HCT116 (cell line): Measurements from ENCODE around the gene IL25. TPM values are rescaled to one million over a fixed set of nuclear protein-coding genes. Genes with fewer than 3 reads are reported as not detected.
A peak's percentile ranks its signal among the peaks of the same experiment; 100 is the strongest.

Source experiments
- ATAC-seq: fragments of 200-7000 bp; cut with Tn5 transposase; 2 replicates; pipeline ENCODE4 v1.9.1; 2020; ENCODE audit warnings: mild to moderate bottlenecking, moderate library complexity
- BruUV-seq: library from RNA; stranded (reverse); fragments of 400-500 nt; replicated peaks from 2 replicates; lab custom pipeline; 2021; lab: Mats Ljungman, UMichigan
- CTCF ChIA-PET: fragments of 300-600 bp; sonication (Branson Sonifier 250); formaldehyde crosslinking; loops from one replicate; lab custom pipeline; 2021; ENCODE audit warnings: antibody characterized with exemption; lab: Charles Lee
- POLR2A ChIA-PET: fragments of 300-600, 350-600 bp; sonication (Branson Sonifier 250); formaldehyde crosslinking; loops from one replicate; lab custom pipeline; 2021; ENCODE audit warnings: antibody characterized with exemption; lab: Charles Lee
- RAD21 ChIA-PET, 2 experiments: fragments of 300-600 bp; sonication (Branson Sonifier 250); formaldehyde crosslinking; loops; one replicate each; lab custom pipeline; 2023; ENCODE audit warnings: low total read pairs in 2 of 2; ENCODE audit not compliant: uncharacterized antibody in 2 of 2, unreplicated experiment in 2 of 2, low non-redundant PET in 1 of 2; lab: Charles Lee
- DNase-seq: peaks from one replicate; pipeline ENCODE4 v3.0.0-alpha.2; 2010; ENCODE audit warnings: low read depth, low spot score
- H2AFZ ChIP-seq: fragments of 200-600 bp; shearing (Covaris generic), sonication (generic); 2 replicates; pipeline ENCODE4 v1.6.1; 2017; ENCODE audit warnings: low read depth, mixed run types, mixed read lengths, antibody characterized with exemption, low read length; ENCODE audit not compliant: poor library complexity, severe bottlenecking
- H3K27ac ChIP-seq: 2 replicates; pipeline ENCODE4 v1.5.1; 2012; ENCODE audit warnings: low read depth, low read length
- H3K27me3 ChIP-seq: fragments of 200-600 bp; sonication (generic); 2 replicates; pipeline ENCODE4 v1.6.1; 2016; ENCODE audit warnings: mixed run types, low read length, mixed read lengths; ENCODE audit not compliant: insufficient read depth
- H3K36me3 ChIP-seq, 2 experiments: fragments of 200-500 bp in 1 of 2; fragments of 200-600 bp in 1 of 2; sonication (Bioruptor generic) in 1 of 2; sonication (generic) in 1 of 2; 2 replicates each; pipeline versions ENCODE4 v1.5.1 to v1.6.1; 2014 to 2016; ENCODE audit warnings: low read length in 2 of 2, inconsistent platforms in 1 of 2, mixed read lengths in 1 of 2, mixed run types in 1 of 2; ENCODE audit not compliant: insufficient read depth in 2 of 2, control insufficient read depth in 1 of 2
- H3K4me1 ChIP-seq, 2 experiments: fragments of 200-600 bp in 1 of 2; sonication (generic) in 1 of 2; 2 replicates each; pipeline versions ENCODE4 v1.5.1 to v1.6.1; 2012 to 2017; ENCODE audit warnings: low read length in 2 of 2, inconsistent platforms in 1 of 2, mild to moderate bottlenecking in 1 of 2, mixed read lengths in 1 of 2, mixed run types in 1 of 2, moderate library complexity in 1 of 2; ENCODE audit not compliant: insufficient read depth in 2 of 2, control insufficient read depth in 1 of 2
- H3K4me2 ChIP-seq: fragments of 200-600 bp; sonication (generic); 2 replicates; pipeline ENCODE4 v1.6.1; 2017; ENCODE audit warnings: mixed run types, low read length, mixed read lengths
- H3K4me3 ChIP-seq, 2 experiments: fragments of 200-600 bp in 1 of 2; sonication (generic) in 1 of 2; replicated peaks in 1 of 2; 2 replicates each; pipeline ENCODE4 v1.5.1; 2011 to 2016; ENCODE audit warnings: low read length in 2 of 2, control low read depth in 1 of 2, low read depth in 1 of 2, mild to moderate bottlenecking in 1 of 2, mixed read lengths in 1 of 2, mixed run types in 1 of 2
- H3K79me2 ChIP-seq: fragments of 200-600 bp; sonication (generic); 2 replicates; pipeline ENCODE4 v1.6.1; 2017; ENCODE audit warnings: mild to moderate bottlenecking, mixed run types, low read length, moderate library complexity, mixed read lengths; ENCODE audit not compliant: insufficient read depth
- H3K9ac ChIP-seq: fragments of 200-600 bp; sonication (generic); 2 replicates; pipeline ENCODE4 v1.6.1; 2016; ENCODE audit warnings: low read length, mixed read lengths
- H3K9me2 ChIP-seq: fragments of 200-600 bp; sonication (generic), shearing (Covaris generic); 2 replicates; pipeline ENCODE4 v1.6.1; 2017; ENCODE audit warnings: mixed run types, mild to moderate bottlenecking, moderate library complexity; ENCODE audit not compliant: insufficient read depth
- H3K9me3 ChIP-seq, 2 experiments: fragments of 200-500 bp in 1 of 2; fragments of 200-600 bp in 1 of 2; sonication (Bioruptor generic) in 1 of 2; sonication (generic) in 1 of 2; 2 replicates each; pipeline ENCODE4 v1.6.1; 2014 to 2017; ENCODE audit warnings: low read length in 2 of 2, mixed read lengths in 2 of 2, inconsistent platforms in 1 of 2, low read depth in 1 of 2, mild to moderate bottlenecking in 1 of 2, mixed run types in 1 of 2, moderate library complexity in 1 of 2; ENCODE audit not compliant: control insufficient read depth in 1 of 2, insufficient read depth in 1 of 2
- H4K20me1 ChIP-seq: fragments of 200-600 bp; sonication (generic), shearing (Covaris generic); 2 replicates; pipeline ENCODE4 v1.6.1; 2017; ENCODE audit warnings: mixed run types, mild to moderate bottlenecking, moderate library complexity; ENCODE audit not compliant: insufficient read depth
- CEBPB ChIP-seq: IDR thresholded peaks from 2 replicates; pipeline ENCODE4 v1.6.1; 2012; ENCODE audit warnings: low read depth
- CTCF ChIP-seq, 3 experiments: fragments of 200-600 bp in 1 of 3; sonication (generic) in 1 of 3; IDR thresholded peaks in 2 of 3; conservative IDR thresholded peaks in 1 of 3; 2 replicates each; pipeline ENCODE4 v1.5.1; 2012 to 2017; ENCODE audit warnings: low read depth in 2 of 3, low read length in 2 of 3, antibody characterized with exemption in 1 of 3, borderline replicate concordance in 1 of 3, control low read depth in 1 of 3, mild to moderate bottlenecking in 1 of 3, mixed read lengths in 1 of 3, mixed run types in 1 of 3, moderate library complexity in 1 of 3; ENCODE audit not compliant: insufficient read depth in 1 of 3
- EGR1 ChIP-seq: IDR thresholded peaks from 2 replicates; pipeline ENCODE4 v1.6.1; 2012; ENCODE audit warnings: low read depth
- ELF1 ChIP-seq: IDR thresholded peaks from 2 replicates; pipeline ENCODE4 v1.6.1; 2012; ENCODE audit warnings: low read depth, borderline replicate concordance
- EZH2 ChIP-seq: fragments of 200-600 bp; sonication (generic); IDR thresholded peaks from 2 replicates; pipeline ENCODE4 v1.6.1; 2017; ENCODE audit warnings: antibody characterized with exemption, mixed run types
- EZH2phosphoT487 ChIP-seq: fragments of 200-600 bp; IDR thresholded peaks from 2 replicates; pipeline ENCODE4 v1.6.1; 2018; ENCODE audit warnings: antibody characterized with exemption, borderline replicate concordance
- FOSL1 ChIP-seq: IDR thresholded peaks from 2 replicates; pipeline ENCODE4 v1.6.1; 2012; ENCODE audit warnings: low read depth
- RAD21 ChIP-seq: IDR thresholded peaks from 2 replicates; pipeline ENCODE4 v1.6.1; 2012; ENCODE audit warnings: low read depth, mild to moderate bottlenecking
- SIN3A ChIP-seq: IDR thresholded peaks from 2 replicates; pipeline ENCODE4 v1.6.1; 2012; ENCODE audit warnings: low read depth
- TCF7L2 ChIP-seq: IDR thresholded peaks from 2 replicates; pipeline ENCODE4 v1.7.0; 2011; ENCODE audit warnings: borderline replicate concordance, inconsistent platforms; ENCODE audit not compliant: insufficient read depth, insufficient read length; ENCODE audit errors: extremely low read depth
- YY1 ChIP-seq: IDR thresholded peaks from 2 replicates; pipeline ENCODE4 v1.6.1; 2011; ENCODE audit warnings: low read length, low read depth, moderate library complexity, mild to moderate bottlenecking; ENCODE audit not compliant: insufficient replicate concordance; ENCODE audit errors: extremely low read depth
- ZFX ChIP-seq: fragments of 450-650 bp; IDR thresholded peaks from 2 replicates; pipeline ENCODE4 v1.6.1; 2017
- intact Hi-C: fragments of 100-400 bp; cut with micrococcal nuclease; formaldehyde crosslinking; loops from 2 replicates; pipeline ENCODE4 v1.10.0; 2022
- total RNA-seq: library from RNA; stranded (reverse); gene quantifications from one replicate; pipeline ENCODE4 v1.2.1, GENCODE V29; 2021; ENCODE audit not compliant: unreplicated experiment
- TF ChIP-seq, protein P1 (sequence below): IDR thresholded peaks from 2 replicates; pipeline ENCODE4 v1.6.1; 2012
- TF ChIP-seq, protein P2 (sequence below): IDR thresholded peaks from 2 replicates; pipeline ENCODE4 v1.6.1; 2011; ENCODE audit warnings: mild to moderate bottlenecking, low read length, moderate library complexity; ENCODE audit not compliant: insufficient replicate concordance; ENCODE audit errors: extremely low read depth

Gene IL25
- total RNA-seq, 1 experiment from 2014 or later: not detected

DNA sequence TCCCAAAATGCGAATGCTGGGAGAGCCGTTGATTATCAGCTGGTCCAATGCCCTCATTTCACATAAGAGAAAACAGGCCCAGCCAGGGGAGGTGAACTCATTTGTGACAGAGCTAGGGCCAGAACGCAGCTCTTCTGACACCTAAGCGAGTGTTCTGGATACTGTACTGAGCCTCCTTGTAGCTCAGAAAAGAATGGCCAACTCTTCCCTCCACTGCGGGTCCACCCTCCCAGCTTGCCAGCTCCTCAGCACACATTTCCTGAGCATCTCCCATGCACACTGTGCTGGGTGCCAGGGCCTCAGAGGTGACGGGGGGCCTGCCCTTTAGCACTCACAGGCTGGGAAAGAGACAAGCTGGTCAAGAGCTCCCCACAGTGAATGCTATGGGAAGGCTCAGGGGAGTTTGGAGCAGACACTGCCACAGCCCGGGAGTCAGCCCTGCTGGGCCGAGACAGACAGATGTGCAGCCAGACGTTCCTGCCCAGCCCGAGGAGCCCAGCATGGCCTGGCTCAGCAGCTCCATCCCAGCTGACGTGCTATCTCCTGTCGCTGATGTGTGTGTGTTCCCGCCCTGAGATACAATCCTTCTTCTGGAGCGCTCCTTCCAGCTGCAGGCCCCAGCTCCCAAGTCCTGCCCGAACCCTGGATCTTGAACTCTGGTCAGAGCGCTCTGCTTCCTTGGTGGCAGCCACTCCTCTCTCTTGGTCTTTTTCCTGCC lies 7.7 kb downstream of the IL25 start:
- POLR2A ChIA-PET: interaction anchor here (0.8 to 1.3 kb wide), 2 partner anchors 54 to 257 kb away, joined by 3 read pairs; no protein-coding TSS in a partner anchor
- no peak overlapping the region for H3K27ac ChIP-seq
- no peak for DNase-seq
- intact Hi-C loops: loop anchor here (1.0 to 5.0 kb wide), 3 partner anchors 52 to 258 kb away; no protein-coding TSS in a partner anchor
- no peak overlapping the region for H3K9ac ChIP-seq
- H3K9me2 ChIP-seq: no peaks in the 10 kb centered on the region
- no peaks in the 10 kb centered on the region for H3K4me1 ChIP-seq
- H3K27me3 ChIP-seq: 0 out of 2 replicates have a peak, but pooled peaks cover 6% of the 10 kb centered on the region
- ATAC-seq: peak; percentile 33
- no peaks in the 10 kb centered on the region for H3K36me3 ChIP-seq
- TF ChIP-seq EGR1 (no peak), RAD21 (no peak), CEBPB (no peak)
- no TSS peak for BruUV-seq
- no peaks in the 10 kb centered on the region for H4K20me1 ChIP-seq
- H3K79me2 ChIP-seq: no peaks in the 10 kb centered on the region
- CTCF ChIA-PET: interaction anchor here (0.6 to 3.1 kb wide), 24 partner anchors 8 to 318 kb away, joined by 3 to 24 read pairs (median 4); partner anchors contain the start of genes PABPN1 and SLC22A17
- H3K9me3 ChIP-seq: no peaks in the 10 kb centered on the region
- RAD21 ChIA-PET: interaction anchor here (0.6 to 1.6 kb wide), 3 partner anchors 20 to 81 kb away, joined by 4 to 8 read pairs (median 6); no protein-coding TSS in a partner anchor
- H2AFZ ChIP-seq: no peak overlapping the region
- no peak overlapping the region for H3K4me2 ChIP-seq
- H3K4me3 ChIP-seq: no peak overlapping the region

DNA sequence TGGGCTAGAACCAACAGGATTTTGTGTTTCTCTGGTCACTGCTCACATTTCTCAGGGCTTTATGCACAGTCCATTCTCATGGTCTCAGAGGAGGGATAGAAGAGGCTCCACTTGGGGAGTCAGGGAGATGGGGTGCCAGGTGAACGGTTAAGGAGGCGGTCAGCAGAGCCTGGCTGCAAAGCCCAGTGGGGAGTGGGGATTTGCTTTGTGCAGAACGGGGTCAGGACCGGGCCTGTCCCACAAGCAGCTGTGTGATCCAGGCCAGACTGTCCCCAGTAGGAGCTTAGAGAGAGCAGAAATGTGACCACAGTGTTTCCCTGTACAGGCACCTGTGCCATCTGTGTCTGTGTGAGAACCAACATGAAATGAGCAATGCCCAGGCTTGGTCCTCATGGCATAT lies 8.4 kb downstream of the IL25 start:
- RAD21 ChIA-PET: interaction anchor here in 1 of 2 experiments (1.5 kb wide), 1 partner anchor 55 kb away, joined by 8 read pairs; no protein-coding TSS in a partner anchor
- H3K79me2 ChIP-seq: no peaks in the 10 kb centered on the region
- H3K9ac ChIP-seq: no peak overlapping the region
- H3K4me2 ChIP-seq: no peak overlapping the region
- H3K9me2 ChIP-seq: no peaks in the 10 kb centered on the region
- 0 out of 2 replicates have a peak, but pooled peaks cover 6% of the 10 kb centered on the region for H3K27me3 ChIP-seq
- H4K20me1 ChIP-seq: no peaks in the 10 kb centered on the region
- no peaks in the 10 kb centered on the region for H3K9me3 ChIP-seq
- intact Hi-C loops: loop anchor here (1.0 to 5.0 kb wide), 3 partner anchors 53 to 259 kb away; no protein-coding TSS in a partner anchor
- H2AFZ ChIP-seq: no peak overlapping the region
- ATAC-seq: no peak
- DNase-seq: no peak
- no peak overlapping the region for H3K4me3 ChIP-seq
- POLR2A ChIA-PET: no interaction called here
- CTCF ChIA-PET: interaction anchor here (1.0 to 3.1 kb wide), 11 partner anchors 7 to 260 kb away, joined by 3 to 24 read pairs (median 7); partner anchors contain the start of genes PABPN1 and SLC22A17
- H3K4me1 ChIP-seq: no peaks in the 10 kb centered on the region
- H3K27ac ChIP-seq: no peak overlapping the region
- H3K36me3 ChIP-seq: no peaks in the 10 kb centered on the region
- no TSS peak for BruUV-seq
- TF ChIP-seq CEBPB: no peak
- no peak for TF ChIP-seq ELF1
- TF ChIP-seq FOSL1: no peak
- no peak for TF ChIP-seq YY1
- no peak for TF ChIP-seq EGR1
- TF ChIP-seq EZH2phosphoT487: no peak
- no peak for TF ChIP-seq CTCF (IDR thresholded peaks at IDR 0.05 in 2 of 3, conservative IDR thresholded peaks at IDR 0.05 in 1 of 3; ENCODE audit: borderline replicate concordance in 1 of 3, insufficient read depth in 1 of 3, low read depth in 2 of 3, low read length in 2 of 3)
- TF ChIP-seq EZH2: no peak
- TF ChIP-seq RAD21: no peak
- no peak for TF ChIP-seq SIN3A
- TF ChIP-seq ZFX: no peak
- TF ChIP-seq, protein P1, sequence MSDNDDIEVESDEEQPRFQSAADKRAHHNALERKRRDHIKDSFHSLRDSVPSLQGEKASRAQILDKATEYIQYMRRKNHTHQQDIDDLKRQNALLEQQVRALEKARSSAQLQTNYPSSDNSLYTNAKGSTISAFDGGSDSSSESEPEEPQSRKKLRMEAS: no peak
- no peak for TF ChIP-seq TCF7L2
- TF ChIP-seq, protein P2, sequence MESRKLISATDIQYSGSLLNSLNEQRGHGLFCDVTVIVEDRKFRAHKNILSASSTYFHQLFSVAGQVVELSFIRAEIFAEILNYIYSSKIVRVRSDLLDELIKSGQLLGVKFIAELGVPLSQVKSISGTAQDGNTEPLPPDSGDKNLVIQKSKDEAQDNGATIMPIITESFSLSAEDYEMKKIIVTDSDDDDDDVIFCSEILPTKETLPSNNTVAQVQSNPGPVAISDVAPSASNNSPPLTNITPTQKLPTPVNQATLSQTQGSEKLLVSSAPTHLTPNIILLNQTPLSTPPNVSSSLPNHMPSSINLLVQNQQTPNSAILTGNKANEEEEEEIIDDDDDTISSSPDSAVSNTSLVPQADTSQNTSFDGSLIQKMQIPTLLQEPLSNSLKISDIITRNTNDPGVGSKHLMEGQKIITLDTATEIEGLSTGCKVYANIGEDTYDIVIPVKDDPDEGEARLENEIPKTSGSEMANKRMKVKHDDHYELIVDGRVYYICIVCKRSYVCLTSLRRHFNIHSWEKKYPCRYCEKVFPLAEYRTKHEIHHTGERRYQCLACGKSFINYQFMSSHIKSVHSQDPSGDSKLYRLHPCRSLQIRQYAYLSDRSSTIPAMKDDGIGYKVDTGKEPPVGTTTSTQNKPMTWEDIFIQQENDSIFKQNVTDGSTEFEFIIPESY: no peak
